ENCODE data around the gene HEXIM1. TPM values are rescaled to one million over a fixed set of nuclear protein-coding genes. Genes with fewer than 3 reads are reported as not detected.

HEXIM1 gene
- total RNA-seq, 4 donors from 2014 or later: 38.0 to 54.9 (median 42.6) TPM

- Histone ChIP-seq H3K4me1 (peaks cover 3 to 13% (median 8%) of the 10 kb centered on the region in 4 donors), H3K27me3 (no peaks in the 10 kb centered on the region), H3K36me3 (no peaks in the 10 kb centered on the region), H3K4me3 (no peak overlapping the region), H3K27ac (no peak overlapping the region), H3K9me3 (no peaks in the 10 kb centered on the region)
- in situ Hi-C loops (cut with MboI; ENCODE audit: low pct_ligation_motif_present in 1 of 4, low pct_unique_long_range_greater_than_20kb in 1 of 4, low sequenced_read_pairs in 3 of 4): no loop called here
- 43 to 70% methylated on average over 7 to 9 of the region's 9 CpGs for WGBS, 2 donors (ENCODE audit: low coverage in 1 of 2)
- no peak for DNase-seq
- intact Hi-C loops (cut with DNase I; ENCODE audit: low total_unique reads): no loop called here
- TF ChIP-seq POLR2AphosphoS5 (IDR thresholded peaks at IDR 0.05): no peak
- TF ChIP-seq POLR2A (IDR thresholded peaks at IDR 0.05): no peak
- TF ChIP-seq, protein P1, sequence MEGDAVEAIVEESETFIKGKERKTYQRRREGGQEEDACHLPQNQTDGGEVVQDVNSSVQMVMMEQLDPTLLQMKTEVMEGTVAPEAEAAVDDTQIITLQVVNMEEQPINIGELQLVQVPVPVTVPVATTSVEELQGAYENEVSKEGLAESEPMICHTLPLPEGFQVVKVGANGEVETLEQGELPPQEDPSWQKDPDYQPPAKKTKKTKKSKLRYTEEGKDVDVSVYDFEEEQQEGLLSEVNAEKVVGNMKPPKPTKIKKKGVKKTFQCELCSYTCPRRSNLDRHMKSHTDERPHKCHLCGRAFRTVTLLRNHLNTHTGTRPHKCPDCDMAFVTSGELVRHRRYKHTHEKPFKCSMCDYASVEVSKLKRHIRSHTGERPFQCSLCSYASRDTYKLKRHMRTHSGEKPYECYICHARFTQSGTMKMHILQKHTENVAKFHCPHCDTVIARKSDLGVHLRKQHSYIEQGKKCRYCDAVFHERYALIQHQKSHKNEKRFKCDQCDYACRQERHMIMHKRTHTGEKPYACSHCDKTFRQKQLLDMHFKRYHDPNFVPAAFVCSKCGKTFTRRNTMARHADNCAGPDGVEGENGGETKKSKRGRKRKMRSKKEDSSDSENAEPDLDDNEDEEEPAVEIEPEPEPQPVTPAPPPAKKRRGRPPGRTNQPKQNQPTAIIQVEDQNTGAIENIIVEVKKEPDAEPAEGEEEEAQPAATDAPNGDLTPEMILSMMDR (IDR thresholded peaks at IDR 0.05): no peak
- TF ChIP-seq EP300 (IDR thresholded peaks at IDR 0.05; ENCODE audit: low read depth): no peak
These were observed 52.4 kb downstream of the HEXIM1 start for GRCh38 chr17:45200701-45201100.

- no peak overlapping the region for H3K27ac ChIP-seq
- DNase-seq: no peak
- peaks cover 3 to 13% (median 8%) of the 10 kb centered on the region in 4 donors for H3K4me1 ChIP-seq
- H3K27me3 ChIP-seq: no peaks in the 10 kb centered on the region
- 82 to 100% methylated on average over 3 to 4 of the region's 4 CpGs for WGBS, 2 donors (ENCODE audit: low coverage in 1 of 2)
- H3K9me3 ChIP-seq: no peaks in the 10 kb centered on the region
- no peaks in the 10 kb centered on the region for H3K36me3 ChIP-seq
- TF ChIP-seq, protein P1 (IDR thresholded peaks at IDR 0.05): no peak
- TF ChIP-seq POLR2AphosphoS5 (IDR thresholded peaks at IDR 0.05) (no peak), POLR2A (IDR thresholded peaks at IDR 0.05) (no peak), EP300 (IDR thresholded peaks at IDR 0.05; ENCODE audit: low read depth) (no peak)
- in situ Hi-C loops (cut with MboI; ENCODE audit: low pct_ligation_motif_present in 1 of 4, low pct_unique_long_range_greater_than_20kb in 1 of 4, low sequenced_read_pairs in 3 of 4) (no loop called here), intact Hi-C loops (cut with DNase I; ENCODE audit: low total_unique reads) (no loop called here)
- no peak overlapping the region for H3K4me3 ChIP-seq
These were observed 53.2 kb downstream of the HEXIM1 start for GRCh38 chr17:45201457-45201856.

Small RNA genes lying within 50 kb of the gene (small RNA-seq; reads per million reads assigned to genes)
- 0 to 1.1 (median 0.39) reads per million in 4 donors for gene MIR6784

Other genes with a start within 250 kb of the HEXIM1 start
- gene EFTUD2, start 249.0 kb upstream of the HEXIM1 start, total RNA-seq: 100 to 1,000 TPM in 1 of 4 donors, 10 to 100 TPM in 3; 37.4 to 136 (median 65.4) TPM
- under 1 TPM in 1 of 4 donors, not detected in 3; 0.68 TPM for gene GFAP, start 233.0 kb upstream of the HEXIM1 start, total RNA-seq
- gene KIF18B, start 200.7 kb upstream of the HEXIM1 start, total RNA-seq: 1 to 10 TPM in 3 of 4 donors, under 1 TPM in 1; 0.82 to 7.6 (median 3.7) TPM
- 1 to 10 TPM in 2 of 4 donors, under 1 TPM in 1, not detected in 1; 0.55 to 6.8 (median 1.1) TPM for gene C1QL1, start 180.2 kb upstream of the HEXIM1 start, total RNA-seq
- gene DCAKD, start 96.8 kb upstream of the HEXIM1 start, total RNA-seq: 100 to 1,000 TPM in 1 of 4 donors, 10 to 100 TPM in 2, 1 to 10 TPM in 1; 9.4 to 144 (median 27.4) TPM
- 10 to 100 TPM; 16.1 to 83.8 (median 43.4) TPM for gene NMT1, start 87.2 kb upstream of the HEXIM1 start, total RNA-seq
- gene PLCD3, start 16.0 kb upstream of the HEXIM1 start, total RNA-seq: 100 to 1,000 TPM; 157 to 369 (median 335) TPM
- gene ACBD4, start 12.8 kb upstream of the HEXIM1 start, total RNA-seq: 10 to 100 TPM; 24.9 to 96.1 (median 38.6) TPM
- gene HEXIM2, start 13.4 kb downstream of the HEXIM1 start, total RNA-seq: 10 to 100 TPM in 1 of 4 donors, 1 to 10 TPM in 3; 1.2 to 10.8 (median 5.9) TPM
- 10 to 100 TPM in 2 of 4 donors, 1 to 10 TPM in 2; 1.2 to 17.5 (median 10.6) TPM for gene FMNL1, start 73.4 kb downstream of the HEXIM1 start, total RNA-seq
- under 1 TPM in 1 of 4 donors, not detected in 3; 0.48 TPM for gene SPATA32, start 113.6 kb downstream of the HEXIM1 start, total RNA-seq
- 10 to 100 TPM; 13.0 to 33.7 (median 18.7) TPM for gene MAP3K14, start 168.5 kb downstream of the HEXIM1 start, total RNA-seq

Data from transverse colon (tissue), 4 donors.